CD1c-positive myeloid dendritic cell (primary cell): ENCODE data around the gene FBLN5.

Experiments
- DNase-seq: peaks from one replicate; pipeline ENCODE4 v3.0.0-alpha.2; 2016; ENCODE audit errors: extremely low spot score

Gene FBLN5, protein sequence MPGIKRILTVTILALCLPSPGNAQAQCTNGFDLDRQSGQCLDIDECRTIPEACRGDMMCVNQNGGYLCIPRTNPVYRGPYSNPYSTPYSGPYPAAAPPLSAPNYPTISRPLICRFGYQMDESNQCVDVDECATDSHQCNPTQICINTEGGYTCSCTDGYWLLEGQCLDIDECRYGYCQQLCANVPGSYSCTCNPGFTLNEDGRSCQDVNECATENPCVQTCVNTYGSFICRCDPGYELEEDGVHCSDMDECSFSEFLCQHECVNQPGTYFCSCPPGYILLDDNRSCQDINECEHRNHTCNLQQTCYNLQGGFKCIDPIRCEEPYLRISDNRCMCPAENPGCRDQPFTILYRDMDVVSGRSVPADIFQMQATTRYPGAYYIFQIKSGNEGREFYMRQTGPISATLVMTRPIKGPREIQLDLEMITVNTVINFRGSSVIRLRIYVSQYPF

DNA sequence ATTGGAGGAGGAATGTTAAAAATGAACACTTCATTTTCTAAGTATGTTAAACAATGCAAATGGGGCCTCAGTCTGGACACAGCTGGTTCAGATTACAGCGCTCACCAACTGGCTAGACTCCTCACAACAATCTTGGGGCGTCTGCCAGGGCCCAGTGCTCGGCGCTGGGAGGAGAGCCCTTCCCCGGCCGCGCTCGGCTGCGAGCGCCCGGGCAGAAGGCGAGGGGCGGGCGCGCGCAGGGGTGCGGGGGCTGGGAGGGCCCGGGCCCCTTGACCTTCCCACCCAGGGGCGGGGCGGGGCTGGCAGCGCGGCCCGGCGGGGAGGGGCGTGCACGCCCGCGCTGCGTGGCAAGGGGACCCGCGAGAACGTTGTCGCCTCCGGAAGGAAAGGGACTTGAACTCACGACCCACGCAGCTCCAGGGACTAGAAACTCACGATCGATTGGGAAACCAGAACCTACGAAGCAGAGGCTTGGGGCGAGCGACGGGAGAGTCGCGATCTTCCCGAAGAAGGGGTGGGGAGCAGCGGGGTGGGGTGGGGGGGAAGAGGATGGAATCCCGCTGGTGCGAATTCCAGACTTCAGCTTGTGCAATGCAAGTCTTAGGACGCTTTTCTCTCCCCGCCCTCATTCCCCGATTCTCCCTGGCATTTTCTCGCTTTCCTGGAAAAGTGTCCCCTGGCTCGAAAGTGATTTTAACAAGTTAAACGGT is at the start of gene FBLN5:
Gene FBLN5, minus strand, starts transcription at position 220 of the 710 bp plus-strand sequence. CDS start 465 bp downstream, outside the sequence.
- peak; percentile 39 for DNase-seq

DNA sequence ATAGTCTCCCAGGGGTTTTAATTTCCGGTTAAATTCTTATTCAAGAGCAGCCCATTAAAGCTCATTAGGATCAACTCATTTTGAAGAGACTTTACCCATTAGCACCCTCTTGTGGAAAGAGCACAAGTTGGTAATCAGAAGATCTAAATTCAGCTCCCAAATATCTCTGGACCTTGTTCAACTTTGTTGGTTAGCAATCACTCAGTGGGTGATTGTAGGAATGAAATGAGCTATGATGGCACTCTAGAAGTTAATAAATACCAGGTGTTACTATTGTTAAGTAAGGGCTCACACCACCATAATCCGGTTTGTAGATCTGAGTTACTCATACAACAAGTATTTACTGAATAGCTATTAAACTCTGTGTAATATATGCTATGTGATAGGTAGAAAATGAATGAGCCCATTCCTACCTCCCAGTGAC is 49.5 kb upstream of the FBLN5 start:
- peak; percentile 55 for DNase-seq

DNA sequence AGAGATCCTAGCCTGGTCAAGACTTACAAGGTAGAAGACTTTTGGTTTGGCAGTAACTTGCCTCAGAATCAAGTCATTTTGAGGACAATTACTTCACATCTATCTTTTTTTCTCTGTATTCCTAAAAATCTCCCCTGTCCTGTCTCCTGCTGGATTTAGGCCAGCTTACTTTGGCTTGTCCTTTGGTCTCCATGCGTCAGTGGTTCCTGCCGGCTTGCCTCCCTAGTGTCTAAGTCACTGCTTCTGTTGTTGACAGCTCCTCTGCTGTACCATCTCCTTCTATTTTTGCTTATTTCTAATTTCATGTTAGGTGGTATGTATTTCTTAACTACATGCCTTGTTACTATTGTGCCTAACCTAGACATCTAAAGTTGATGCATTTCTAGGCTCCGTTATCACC is 39.7 kb upstream of the FBLN5 start:
- DNase-seq = no peak

DNA sequence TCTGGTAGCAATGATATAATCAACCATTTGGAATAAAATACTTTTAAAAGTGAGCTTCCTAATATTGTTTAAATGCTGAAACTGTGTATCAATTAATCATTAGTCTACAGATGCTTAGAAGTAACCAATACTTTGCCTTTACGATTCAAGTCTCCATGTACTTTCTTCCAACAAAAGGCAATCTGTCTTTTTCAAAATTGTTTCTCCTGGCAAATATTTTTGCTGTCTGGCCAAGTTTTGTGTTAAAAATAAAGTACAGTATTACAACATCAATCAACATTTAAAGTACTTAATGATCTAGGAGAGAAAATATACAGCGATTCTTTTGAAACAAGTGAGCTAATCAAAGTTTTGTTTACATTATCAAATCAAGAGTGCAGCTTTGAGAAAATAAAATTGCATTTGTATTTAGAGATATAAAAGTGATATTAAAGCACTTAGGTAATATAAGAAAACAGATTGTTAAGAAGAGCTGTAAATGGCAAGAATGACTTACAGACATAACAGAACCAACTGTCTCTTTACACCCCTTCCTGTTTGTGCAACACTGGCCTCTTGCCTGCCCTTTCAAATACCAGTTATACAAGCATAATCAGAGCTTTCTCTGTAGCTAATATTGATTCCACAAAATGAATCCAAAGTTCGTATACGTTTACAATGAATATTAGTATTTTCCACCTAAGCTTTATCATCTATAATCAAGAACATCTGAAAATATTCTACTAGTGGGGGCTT is 38.2 kb upstream of the FBLN5 start:
- no peak for DNase-seq

DNA sequence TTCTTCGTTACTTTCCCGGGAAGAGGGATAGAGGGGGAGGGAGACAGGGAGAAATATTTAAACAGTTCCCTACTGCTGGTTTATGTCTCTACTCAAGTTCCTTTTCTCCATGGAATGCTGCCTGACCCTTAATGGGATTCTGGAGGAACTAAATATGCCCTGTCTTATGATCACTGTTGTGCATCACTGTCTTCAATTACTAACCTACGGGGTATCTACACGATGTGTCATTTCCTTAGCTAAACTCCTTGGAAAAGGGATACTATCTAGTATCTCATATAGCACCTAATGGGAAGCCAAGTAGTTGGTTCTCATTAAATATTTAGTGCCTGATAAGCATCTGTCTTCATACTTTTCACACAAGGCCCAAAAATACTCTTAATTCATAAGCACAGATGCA is 37.5 kb upstream of the FBLN5 start:
- DNase-seq = no peak

DNA sequence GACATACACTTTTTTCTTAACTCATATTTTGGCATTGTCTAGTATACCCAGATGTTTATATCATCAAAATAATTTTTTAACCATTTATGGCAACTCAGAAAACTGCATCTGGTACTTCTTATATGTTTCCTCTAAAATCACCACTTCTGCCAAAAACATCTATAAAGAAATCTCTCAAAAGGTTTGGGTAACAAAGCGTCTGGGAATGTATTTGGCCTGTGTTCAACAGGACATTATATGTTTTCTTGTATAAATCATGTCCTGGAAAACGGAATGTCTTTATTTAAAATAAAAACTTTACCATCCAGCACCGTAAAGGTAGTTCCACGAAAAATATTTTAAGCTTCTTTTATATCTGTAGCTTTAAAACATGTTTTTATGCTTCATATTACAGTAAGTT is 36.1 kb upstream of the FBLN5 start:
- no peak for DNase-seq

DNA sequence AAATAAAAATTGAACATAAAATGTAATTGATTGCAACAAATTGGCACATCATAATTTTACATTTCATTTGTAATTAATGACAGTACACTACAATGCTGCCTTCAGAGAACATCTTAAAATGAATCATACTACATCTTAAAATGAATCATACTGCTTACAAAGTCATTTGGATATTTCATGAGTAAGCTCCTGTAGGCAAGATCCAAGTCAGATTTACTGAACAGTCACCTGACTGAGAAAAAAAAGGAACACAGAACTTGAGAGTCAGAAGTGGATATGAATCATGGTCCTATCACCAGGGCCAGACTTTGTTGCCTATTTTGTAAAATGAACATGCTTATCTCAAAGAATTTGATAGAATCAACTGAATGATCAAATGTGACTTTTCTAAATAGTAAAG is 32.7 kb upstream of the FBLN5 start:
- peak; percentile 87 for DNase-seq

DNA sequence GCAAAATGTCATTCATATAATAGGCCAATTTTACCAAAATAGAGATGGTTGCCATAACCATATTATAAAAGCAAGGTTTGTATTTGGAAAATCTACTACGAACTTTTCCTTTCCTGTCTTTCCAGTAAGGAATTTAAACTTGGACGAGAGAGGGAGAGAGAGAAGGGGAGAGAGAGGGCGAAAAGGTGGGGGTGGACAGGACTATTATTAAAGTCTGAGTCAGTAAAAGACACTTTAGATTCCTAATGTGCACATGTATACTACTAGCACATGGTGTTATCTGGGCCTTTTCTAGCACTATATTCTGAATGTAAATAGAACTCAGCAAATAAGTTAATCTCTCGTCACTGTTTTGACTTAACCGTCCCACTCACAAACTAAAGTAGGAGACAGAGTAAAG is 30.4 kb upstream of the FBLN5 start:
- no peak for DNase-seq

DNA sequence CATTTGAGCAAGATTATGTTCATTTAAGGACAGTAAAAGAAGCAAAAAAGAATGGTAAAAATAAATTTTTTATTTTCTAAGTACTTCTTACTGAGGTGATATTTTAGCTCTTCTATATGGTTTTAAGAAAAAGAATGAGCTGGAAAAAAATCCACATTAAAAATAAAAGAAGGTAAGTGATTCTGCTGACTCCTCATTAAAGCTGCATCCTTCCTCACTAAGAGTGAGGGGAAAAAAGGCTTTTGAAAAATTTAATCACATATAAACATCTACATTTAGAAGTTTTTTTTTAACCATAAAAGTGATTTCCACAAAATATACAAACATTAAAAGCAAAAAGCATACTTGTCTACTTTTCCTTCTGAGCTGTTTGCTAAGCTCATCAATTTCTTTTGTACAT is 28.3 kb upstream of the FBLN5 start:
- DNase-seq = no peak

DNA sequence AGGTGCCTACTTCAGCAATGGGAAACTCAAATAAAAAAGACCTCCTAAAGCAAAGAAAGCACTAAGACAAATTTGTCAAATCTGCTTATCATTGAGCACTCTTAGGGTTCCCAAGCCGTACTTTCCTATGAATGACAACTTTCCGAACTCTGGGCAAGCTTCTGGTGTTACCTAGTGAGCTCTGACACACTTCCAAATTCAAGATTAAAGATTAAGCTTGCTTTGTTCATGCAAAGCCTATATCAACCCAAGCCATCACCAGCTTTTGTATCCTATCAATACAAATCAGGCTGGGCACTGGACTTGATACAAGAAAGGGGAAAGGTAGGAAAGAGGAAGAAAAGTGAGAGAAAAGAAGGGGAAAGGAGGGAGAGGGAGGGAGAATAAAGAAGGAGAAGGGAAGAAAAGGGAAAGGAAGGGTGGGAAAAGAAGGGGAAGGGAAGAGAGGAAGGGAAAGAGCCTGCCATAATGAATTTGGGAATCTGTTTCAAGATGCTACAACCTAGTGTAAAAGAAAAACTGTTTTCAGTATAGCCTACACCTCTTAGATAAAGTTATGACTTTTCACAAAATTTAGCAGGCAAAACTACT is 23.8 kb upstream of the FBLN5 start:
- DNase-seq = no peak

DNA sequence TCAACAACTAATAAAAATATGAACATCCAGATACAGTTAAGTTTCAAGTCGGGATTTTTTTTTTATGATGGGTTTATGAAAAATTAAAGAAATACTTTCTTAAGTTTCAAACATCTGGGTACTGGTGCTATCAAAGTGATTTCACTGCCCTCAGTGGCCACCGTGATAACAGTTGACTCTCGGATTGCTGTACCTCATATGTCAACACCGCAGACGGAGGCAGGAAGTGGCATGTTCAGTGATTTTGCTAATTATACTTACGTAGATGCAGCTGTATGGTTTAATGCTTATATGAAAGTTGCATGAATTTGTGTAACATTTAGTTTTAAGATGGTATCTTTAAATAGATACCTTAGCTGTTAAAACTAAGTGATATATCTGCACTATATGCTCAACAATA is 20.8 kb upstream of the FBLN5 start:
- no peak for DNase-seq

DNA sequence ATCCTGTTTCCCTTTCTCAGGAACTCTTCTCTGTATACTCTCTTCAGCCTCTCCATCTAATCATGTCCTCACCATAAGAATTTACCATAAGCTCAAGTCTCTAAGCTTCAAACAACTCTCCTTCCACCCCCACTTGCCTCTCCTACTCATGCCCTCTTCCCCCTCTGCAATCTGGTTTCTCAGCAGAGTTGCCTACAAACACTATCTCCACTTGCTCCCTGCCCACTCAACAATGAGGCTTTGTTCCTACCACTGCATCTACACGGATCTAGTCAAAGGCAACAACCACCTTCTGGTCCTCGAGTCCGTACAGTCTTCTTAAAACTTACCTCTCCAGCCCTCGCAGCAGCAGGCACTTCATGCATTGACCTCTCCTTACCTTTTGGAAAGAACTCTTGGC is 17.2 kb upstream of the FBLN5 start:
- no peak for DNase-seq

DNA sequence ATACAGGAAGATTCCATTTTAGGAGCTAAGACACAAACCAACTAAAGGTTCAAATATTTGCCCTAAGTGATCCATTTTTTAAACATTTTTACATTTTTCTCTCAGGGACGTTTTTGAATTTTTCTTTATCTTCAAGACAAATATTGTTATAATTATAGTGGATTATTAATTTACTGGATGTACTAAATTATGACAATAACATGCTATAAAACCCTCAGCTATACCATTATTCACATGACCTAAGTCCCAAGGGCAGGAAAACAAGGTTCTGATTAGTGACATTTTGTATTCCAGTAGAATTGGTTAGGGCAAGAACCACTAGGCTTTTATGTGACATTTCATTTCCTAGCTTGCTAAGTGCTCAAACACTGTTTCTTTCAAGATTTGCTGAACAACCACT is 16.5 kb upstream of the FBLN5 start:
- DNase-seq = no peak

DNA sequence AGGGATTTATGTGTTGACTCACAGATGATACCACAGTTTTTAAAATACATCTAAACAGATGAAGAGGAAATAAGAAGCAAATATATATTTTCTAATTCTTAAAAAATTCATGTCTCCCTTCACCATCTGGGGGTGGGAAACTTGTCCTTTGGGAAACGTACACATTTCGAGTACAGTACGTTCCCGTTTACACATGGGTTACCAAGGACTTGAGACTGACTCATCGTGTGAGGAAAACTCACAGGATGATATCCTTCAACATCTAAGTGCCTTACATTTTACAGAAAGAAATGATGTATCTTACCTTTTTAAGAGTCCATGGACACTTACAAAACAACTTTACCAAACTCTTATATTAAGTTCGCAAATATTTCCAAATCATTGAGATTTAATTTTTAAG is 16.0 kb upstream of the FBLN5 start:
- DNase-seq = no peak

DNA sequence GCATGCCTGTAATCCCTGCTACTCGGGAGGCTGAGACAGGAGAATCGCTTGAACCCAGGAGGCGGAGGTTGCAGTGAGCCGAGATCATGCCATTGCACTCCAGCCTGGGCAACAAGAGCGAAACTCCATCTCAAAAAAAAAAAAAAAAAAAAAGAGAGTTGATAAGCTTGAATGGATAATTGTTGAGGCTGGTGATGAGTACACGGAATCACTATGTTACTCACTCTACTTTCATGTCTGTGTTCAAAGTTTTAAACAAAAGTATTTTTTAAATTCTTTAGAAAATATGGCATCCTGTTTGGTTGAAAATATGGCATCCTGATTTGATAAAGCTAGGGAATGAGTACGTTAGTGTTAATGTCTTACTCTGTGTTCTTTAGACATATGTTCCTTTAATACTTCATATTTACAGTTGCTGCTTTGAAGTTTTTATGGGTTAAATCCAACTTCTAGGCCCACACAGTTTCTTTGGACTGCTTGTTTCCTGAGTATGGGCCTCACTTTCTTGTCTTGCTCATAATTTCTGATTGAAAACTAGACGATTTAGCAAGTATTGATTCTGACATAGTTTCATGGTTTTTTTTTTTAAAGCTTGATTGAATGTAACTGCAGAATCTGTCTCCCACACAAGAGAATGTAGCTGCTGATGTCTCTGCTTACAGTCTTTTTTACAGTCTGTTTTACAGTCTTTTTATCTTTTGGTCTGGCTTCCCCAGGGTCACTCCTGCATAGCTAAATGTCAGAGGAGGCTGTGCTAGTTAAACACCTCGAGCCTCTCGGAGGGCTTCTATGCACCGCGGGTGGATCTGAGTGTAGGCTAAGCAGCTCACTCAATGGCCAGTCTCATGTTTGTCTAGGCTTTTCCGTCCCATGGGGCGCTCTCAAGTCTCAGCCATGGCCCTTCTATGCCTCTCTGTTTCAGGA is 14.1 kb upstream of the FBLN5 start:
- no peak for DNase-seq

DNA sequence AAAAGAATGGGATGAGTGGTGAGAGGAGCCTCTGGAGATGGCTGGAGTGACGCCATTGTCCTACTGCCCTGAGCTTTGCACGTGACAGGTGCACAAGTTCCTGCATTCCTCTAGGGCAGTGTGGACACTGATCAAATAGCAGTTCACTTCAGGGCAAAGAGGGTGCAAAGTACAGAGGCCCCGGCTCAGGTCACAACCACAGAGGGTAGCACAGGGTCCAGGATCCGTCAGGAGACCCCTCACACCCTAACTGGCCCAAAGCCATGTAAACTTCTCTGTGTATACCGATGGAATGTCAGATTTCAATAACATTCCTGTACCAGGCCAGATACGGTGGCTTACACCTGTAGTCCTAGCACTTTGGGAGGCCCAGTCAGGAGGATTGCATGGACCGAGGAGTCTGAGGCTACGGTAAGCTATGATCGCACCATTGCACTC is 10.4 kb upstream of the FBLN5 start:
- no peak for DNase-seq

DNA sequence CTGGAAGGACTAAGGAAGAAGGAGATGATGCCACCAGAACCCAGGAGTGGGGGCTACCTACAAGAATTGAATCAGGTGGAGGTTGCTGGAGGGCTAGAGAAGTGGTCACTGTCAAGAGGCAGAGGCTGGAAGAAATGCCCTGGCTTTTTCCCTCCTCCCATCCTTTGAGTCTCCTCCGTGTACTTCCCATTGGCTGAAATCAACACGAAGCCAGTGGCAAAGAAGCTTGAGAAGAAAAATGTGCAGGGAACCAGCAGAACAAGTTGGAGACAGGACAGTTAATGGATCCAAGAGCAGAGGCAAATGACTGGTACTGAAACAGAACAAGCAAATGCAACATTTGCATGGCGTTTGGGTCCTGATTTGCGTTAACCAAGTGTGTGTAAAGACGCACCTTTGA is 9.1 kb upstream of the FBLN5 start:
- DNase-seq = no peak

DNA sequence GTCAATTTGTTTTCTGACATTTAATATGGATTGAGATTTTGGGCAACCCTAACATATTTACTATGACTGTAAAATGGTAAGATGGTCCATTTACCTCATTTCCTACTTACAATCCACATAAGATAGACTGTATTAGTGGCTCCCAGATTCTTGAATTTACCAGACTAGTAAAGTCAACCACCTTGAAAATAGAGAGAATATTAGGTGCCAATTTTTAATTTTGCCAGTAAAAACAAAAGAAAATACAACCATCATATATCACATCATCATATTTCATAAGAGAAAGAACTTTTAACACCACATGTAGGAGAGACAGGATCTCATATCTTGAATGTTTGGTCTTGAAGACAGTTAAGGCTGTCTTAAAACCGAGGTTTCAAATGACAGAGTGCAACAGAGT is 7.7 kb upstream of the FBLN5 start:
- DNase-seq = no peak

DNA sequence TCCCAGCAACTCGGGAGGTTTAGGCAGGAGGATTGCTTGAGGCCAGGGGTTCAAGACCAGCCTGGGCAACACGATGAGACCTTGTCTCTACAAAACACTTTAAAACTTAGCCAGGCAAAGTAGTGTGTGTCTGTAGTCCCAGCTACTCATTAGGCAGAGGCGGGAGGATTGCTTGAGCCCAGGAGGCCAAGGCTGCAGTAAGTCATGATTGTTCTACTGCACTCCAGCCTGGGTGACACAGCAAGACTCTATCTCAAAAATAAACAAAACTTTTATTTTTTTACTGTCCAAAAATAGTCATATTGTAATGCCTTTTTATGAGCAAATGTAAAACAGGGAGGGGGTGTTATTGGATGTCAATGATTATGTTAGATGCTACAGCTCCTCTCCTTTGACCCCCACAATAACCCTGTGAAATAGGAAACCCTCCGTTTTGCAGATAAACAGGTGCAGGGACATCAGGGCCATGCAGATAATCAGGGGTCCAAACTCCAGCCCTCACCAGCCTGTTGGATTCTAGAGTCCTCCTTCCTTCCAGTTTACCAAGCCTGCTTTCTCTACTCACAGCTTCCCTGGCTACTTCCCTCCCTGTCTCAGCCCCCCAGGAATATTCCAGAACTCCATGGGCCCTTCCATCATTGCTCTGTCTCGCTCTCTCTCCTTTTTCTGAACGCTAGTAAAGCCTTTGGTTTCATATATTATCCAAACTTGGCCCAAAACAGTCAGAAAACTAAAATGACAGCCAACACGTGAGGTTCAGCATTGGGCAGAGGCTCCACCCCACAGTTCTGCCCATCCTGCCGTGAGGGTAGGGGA is 5.9 kb upstream of the FBLN5 start:
- DNase-seq = no peak
